K562 (cell line): ENCODE measurements around the gene ACER3. TPM values are rescaled to one million over a fixed set of nuclear protein-coding genes. Genes with fewer than 3 reads are reported as not detected.
A peak's percentile ranks its signal among the peaks of the same experiment; 100 is the strongest.

Experiments used
- BACH1 ChIP-seq: fragments of 200-800 bp; sonication (Bioruptor generic); IDR thresholded peaks from 2 replicates; pipeline ENCODE4 v1.6.1; 2016; ENCODE audit warnings: missing genetic modification characterization, missing compliant biosample characterization
- CBFA2T3 ChIP-seq: fragments of 450-650 bp; IDR thresholded peaks from 2 replicates; pipeline ENCODE4 v1.6.1; 2017
- CLOCK ChIP-seq: fragments of 250-450 bp; sonication (Bioruptor Pico); IDR thresholded peaks from 2 replicates; pipeline ENCODE4 v1.4.0; 2020; ENCODE audit warnings: mild to moderate bottlenecking, moderate library complexity, borderline replicate concordance
- CREB5 ChIP-seq: fragments of 250-450 bp; sonication (Bioruptor Pico); IDR thresholded peaks from 2 replicates; pipeline ENCODE4 v1.5.0; 2020; ENCODE audit warnings: mild to moderate bottlenecking
- HSF4 ChIP-seq: fragments of 250-450 bp; sonication (Bioruptor Pico); IDR thresholded peaks from 2 replicates; pipeline ENCODE4 v2.1.2; 2022; ENCODE audit warnings: mild to moderate bottlenecking, moderate library complexity, borderline replicate concordance
- NCOR1 ChIP-seq: fragments of 450-650 bp; IDR thresholded peaks from 2 replicates; pipeline ENCODE4 v1.6.1; 2016; ENCODE audit warnings: mild to moderate bottlenecking, moderate library complexity
- PTRF ChIP-seq: fragments of 450-650 bp; IDR thresholded peaks from 2 replicates; pipeline ENCODE4 v1.6.1; 2016; ENCODE audit warnings: mild to moderate bottlenecking, missing genetic modification characterization, missing compliant biosample characterization
- RFX1 ChIP-seq: fragments of 450-650 bp; IDR thresholded peaks from 2 replicates; pipeline ENCODE4 v1.6.1; 2016; ENCODE audit warnings: mild to moderate bottlenecking, moderate library complexity
- RREB1 ChIP-seq: fragments of 250-450 bp; sonication (Bioruptor Pico); IDR thresholded peaks from 2 replicates; pipeline ENCODE4 v1.4.0; 2020
- SNRNP70 ChIP-seq: fragments of 200-400 bp; formaldehyde crosslinking; optimal IDR thresholded peaks from 2 replicates; pipeline ENCODE3; 2017; ENCODE audit warnings: low read depth, low read length
- TSC22D4 ChIP-seq: fragments of 450-650 bp; IDR thresholded peaks from 2 replicates; pipeline ENCODE4 v1.6.1; 2016; ENCODE audit warnings: missing genetic modification characterization, missing biosample characterization, control low read depth
- ZNF592 ChIP-seq: fragments of 450-650 bp; IDR thresholded peaks from 2 replicates; pipeline ENCODE4 v1.6.1; 2017; ENCODE audit warnings: antibody characterized with exemption, mild to moderate bottlenecking
- ZNF76 ChIP-seq: fragments of 250-450 bp; sonication (Bioruptor Pico); IDR thresholded peaks from 2 replicates; pipeline ENCODE4 v1.4.0; 2020; ENCODE audit warnings: mild to moderate bottlenecking, moderate library complexity, borderline replicate concordance
- polyA plus RNA-seq, 8 experiments: library from polyadenylated mRNA; depleted of rRNA in 4 of 8; stranded (reverse) in 5 of 8; unstranded in 3 of 8; fragments of >200 nt; fragmentation: Nextera tagmentation in 2 of 8; fragmentation: Illumina TruSeq in 1 of 8; extraction: Ambion mirVana in 2 of 8; extraction: Trizol in 1 of 8; gene quantifications; 2 replicates each; pipeline versions ENCODE4 v1.2.1 to v1.2.3, GENCODE V29; 2011 to 2014; ENCODE audit warnings: inconsistent platforms in 1 of 8, missing spikeins in 1 of 8
- total RNA-seq, 7 experiments: library from RNA; depleted of rRNA in 6 of 7; stranded (reverse); fragments of >200 nt in 6 of 7; fragmentation: Illumina TruSeq in 2 of 7; extraction: Trizol in 2 of 7; gene quantifications; 2 replicates each; pipeline versions ENCODE4 v1.2.1 to v1.2.3, GENCODE V29; 2011 to 2021; ENCODE audit warnings: low replicate concordance in 1 of 7

Gene ACER3
- total and polyA plus RNA-seq, 9 of the 15 experiments (the other 6 are each of a cell fraction or from before 2014, with no cell fraction given), result 2.0 to 23.8 (median 9.5) TPM

- TF ChIP-seq ZNF592 (peak; percentile 93), CREB5 (CRISPR knock-in tag) (0 out of 2 replicates have a peak, but pooled peaks have one; percentile 36), ZNF76 (CRISPR knock-in tag) (0 out of 2 replicates have a peak, but pooled peaks have one; percentile 82), SNRNP70 (no peak), RREB1 (CRISPR knock-in tag) (peak; percentile 92; the same call in 1 of the 2 replicates), PTRF (tag) (peak; percentile 81), RFX1 (no peak), NCOR1 (peak; percentile 71), CLOCK (CRISPR knock-in tag) (no peak), TSC22D4 (no peak), HSF4 (no peak), BACH1 (0 out of 2 replicates have a peak, but pooled peaks have one; percentile 25), CBFA2T3 (peak; percentile 85)
Observed at GRCh38 chr11:77053217-77054015, 192.7 kb downstream of the ACER3 start (continued).
